ENCODE results near the gene NEU4.
"Not testable (repeated sequence)": the region's sequence is repeated elsewhere in the genome, so short reads cannot be mapped to it uniquely, and the experiment has no call there.

The NEU4 gene

GRCh38 chr2:241775223-241776177, 33.5 kb upstream of the NEU4 start:
- DNase-seq = no peak

GRCh38 chr2:241776336-241777169, 32.4 kb upstream of the NEU4 start, which contains the start of gene GAL3ST2:
Gene GAL3ST2, plus strand, starts transcription at chr2:241776822. Its CDS starts 134 bp downstream, at chr2:241776956.
- no peak for DNase-seq

DNA sequence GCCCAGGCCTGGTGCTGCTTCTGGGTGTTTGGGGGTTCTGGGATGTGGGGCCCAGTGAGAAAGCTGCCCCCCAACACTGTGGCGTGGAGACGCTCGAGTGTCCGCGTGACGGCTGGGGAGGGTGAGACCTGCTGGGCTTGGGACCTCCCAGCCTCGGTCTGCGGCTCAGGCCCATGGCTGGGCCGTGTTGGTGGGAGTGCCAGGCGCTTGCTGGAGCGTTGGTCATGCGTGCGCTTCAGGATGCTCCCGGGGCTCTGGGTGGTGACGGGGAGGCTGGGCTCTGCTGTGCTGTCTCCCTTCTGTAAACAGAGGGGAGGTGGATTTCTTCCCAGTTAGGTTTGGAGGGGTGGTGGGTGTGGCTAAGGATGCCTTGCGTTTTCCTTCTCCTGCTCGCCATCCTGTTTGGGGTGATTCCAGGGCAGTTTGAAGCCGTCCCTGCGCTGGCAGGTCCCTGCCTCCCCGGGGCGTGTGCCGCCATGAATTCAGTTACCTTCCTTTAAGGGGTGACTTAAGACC, 31.8 kb upstream of the NEU4 start:
- DNase-seq = no peak

DNA sequence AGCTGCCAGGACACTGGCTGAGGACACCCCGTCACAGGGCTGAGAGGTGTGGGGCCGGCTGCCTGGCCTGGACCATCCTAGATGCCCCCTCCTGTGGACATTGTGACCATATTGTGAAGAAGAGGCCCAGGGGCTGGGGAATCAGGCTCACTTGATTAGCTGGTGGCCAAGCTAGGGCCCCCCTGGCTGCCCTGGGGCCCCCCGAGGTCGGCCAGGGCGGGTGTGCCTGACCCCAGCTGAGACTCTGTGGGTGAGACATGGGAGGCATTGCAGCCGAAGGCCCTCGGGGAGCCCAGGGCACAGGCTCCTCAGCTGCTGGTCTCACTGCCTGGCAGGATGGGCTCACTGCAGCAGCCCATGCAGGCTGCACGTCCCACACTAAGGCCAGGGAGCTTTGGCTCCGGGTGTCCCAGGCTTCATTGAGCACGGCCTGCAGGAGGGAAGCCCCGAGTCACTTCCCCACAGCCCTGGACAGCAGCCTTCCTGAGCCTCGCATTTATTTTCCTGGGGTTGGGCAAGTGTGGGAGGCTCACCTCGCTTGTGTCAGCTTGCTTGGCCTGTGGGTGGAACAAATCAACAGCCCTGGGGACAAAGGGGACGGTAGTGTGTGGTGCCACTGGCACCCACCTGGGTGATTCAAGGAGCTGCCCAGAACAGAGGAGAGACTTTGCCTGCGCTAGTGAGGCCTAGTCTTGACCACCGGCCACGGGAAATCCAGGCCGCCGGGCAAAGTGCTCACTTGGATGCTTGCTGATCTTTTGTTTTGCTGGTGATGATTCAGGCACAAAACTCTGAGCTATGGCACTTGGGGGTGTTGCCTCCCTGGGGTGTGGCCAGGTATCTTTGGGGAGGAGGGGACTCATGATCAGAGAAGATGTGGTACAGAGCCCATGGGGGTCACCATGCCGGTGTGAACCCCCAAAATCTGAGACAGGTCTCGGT, 31.0 kb upstream of the NEU4 start:
- no peak for DNase-seq

GRCh38 chr2:241780939-241781569, 27.9 kb upstream of the NEU4 start:
- DNase-seq = no peak

DNA sequence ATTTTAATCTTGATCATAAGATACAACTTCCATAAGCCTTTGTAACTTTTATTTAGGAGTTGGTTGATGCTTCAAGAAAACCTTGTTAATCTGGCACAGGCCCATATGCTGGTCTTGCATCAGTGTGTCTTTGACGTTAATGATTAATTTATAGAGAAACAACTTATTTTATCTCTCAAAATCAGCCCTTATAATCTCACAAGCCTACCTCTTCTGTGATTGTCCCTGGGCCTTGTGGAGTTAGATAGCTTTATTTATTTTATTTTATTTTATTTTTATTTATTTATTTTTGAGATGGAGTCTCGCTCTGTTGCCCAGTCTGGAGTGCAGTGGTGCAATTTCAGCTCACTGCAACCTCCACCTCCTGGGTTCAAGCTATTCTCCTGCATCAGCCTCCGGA, 26.9 kb upstream of the NEU4 start:
- not testable (repeated sequence) for DNase-seq

GRCh38 chr2:241788135-241788534, 20.9 kb upstream of the NEU4 start:
- DNase-seq = no peak

GRCh38 chr2:241788572-241788971, 20.4 kb upstream of the NEU4 start:
- DNase-seq = no peak

GRCh38 chr2:241791385-241791784, 17.6 kb upstream of the NEU4 start:
- not testable (repeated sequence) for DNase-seq

DNA sequence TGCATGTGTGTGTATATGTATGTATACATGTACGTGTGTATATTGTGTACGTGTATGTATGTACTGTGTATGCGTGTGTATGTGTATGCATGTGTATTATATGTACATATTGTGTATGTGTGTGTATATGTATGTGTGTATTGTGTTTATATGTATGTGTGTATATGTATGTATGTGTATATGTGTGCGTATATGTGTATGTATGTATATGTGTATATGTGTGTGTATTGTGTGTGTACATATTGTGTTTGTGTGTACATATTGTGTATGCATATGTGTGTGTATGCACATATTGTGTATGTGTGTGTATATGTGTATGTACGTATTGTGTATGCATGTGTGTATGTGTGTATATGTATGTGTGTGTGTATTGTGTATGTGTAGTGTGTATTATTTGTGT, 15.6 kb upstream of the NEU4 start:
- no peak for DNase-seq

DNA sequence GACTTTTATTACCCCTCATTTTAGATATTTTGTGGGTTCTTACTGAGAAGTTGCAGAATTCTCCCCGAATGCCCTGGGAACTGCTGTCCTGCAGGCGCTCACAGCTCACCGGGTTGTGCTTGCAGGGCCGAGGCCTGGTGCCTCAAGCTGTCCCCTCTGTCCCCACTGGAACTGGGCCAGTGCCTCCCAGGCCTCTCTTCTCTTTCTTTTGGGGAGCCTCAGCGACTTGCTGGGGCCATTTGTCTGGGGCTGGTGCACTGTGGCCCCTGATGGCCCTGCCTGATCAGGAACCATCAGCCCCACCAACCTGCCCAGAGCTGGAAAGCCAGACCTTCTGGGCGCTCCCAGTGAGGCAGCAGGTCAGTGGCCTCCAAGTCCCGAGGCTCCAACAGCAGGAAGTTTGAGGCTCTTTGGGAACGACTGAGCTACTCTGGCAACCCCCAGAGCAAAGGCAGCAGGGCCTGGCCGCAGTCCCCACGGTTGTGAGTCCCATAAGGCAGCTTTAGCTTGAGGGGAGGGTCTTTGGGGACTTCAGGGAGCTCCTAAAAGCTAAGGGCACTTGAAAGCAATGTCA, 14.7 kb upstream of the NEU4 start:
- no peak for DNase-seq

- no peak for DNase-seq
Observed at GRCh38 chr2:241795021-241795999, 13.7 kb upstream of the NEU4 start.

DNA sequence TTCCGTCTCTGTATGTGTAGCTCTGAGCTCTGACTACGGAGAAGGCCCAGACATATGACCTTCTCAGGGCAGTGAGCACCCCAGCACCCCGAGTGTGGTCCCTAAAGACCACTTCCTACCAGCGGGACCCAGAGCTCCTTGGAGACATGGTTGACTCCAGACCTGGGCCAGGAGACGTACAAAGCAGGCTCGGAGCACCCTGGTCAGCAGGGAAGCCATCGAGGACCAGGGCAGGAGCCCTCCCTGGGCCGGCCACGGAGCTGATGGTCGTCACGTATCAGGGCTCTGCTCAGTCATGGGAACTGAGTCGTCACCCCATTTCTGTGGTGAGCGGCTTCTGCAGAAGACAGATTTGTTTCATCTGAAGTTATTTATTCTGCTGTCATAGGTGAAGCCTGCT, 12.8 kb upstream of the NEU4 start:
- no peak for DNase-seq

DNA sequence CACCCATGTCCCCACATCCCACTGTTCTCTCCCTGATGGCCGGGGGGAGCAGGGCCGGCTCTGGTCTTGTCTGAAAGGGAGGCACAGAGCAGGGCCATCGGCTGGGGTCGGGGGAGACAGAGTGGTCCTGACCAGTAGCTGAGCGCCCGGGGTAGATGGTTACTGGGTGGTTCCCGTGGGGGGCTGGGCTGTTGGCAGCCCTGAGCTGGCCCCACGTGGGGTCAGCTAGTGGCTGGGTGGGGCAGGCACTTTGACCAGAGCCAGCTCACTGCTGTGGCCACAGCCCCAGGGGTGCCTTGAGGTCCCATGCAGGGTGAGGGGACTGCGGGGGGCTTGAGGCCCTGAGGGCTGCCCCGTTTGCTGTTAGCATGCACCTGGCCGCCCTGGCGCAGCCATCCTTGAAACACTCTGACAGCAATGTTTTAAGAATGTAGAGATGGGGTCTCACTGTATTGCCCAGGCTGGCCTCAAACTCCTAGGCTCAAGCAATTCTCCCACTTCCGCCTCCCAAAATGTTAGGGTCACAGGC, 12.3 kb upstream of the NEU4 start:
- no peak for DNase-seq

- DNase-seq = no peak
Observed at GRCh38 chr2:241797441-241798080, 11.4 kb upstream of the NEU4 start.

DNA sequence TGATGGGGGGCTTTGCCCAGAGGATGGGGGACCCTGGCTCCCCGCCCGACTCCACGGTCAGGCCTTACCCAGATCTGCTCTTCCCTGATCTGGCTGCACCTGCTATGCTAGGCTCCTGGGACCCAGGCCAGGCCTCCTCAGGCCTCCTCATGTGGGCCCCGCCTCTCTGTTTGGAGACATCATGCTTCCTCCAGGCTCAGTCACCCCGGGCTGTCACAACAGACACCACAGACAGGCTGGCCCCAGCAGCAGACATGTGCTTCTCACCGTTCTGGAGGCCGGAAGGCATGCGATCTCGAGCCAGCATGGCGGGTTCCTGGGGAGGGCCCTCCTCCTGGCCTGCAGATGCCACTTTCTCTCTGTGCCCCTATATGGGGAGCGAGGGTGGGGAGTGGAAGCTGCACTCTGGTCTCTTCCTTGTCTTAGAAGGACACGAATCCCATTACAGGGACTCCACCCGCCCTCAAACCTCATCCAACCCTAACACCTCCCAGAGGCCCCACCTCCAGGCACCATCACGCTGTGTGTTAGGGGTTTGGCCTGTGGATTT, 10.8 kb upstream of the NEU4 start:
- no peak for DNase-seq

DNA sequence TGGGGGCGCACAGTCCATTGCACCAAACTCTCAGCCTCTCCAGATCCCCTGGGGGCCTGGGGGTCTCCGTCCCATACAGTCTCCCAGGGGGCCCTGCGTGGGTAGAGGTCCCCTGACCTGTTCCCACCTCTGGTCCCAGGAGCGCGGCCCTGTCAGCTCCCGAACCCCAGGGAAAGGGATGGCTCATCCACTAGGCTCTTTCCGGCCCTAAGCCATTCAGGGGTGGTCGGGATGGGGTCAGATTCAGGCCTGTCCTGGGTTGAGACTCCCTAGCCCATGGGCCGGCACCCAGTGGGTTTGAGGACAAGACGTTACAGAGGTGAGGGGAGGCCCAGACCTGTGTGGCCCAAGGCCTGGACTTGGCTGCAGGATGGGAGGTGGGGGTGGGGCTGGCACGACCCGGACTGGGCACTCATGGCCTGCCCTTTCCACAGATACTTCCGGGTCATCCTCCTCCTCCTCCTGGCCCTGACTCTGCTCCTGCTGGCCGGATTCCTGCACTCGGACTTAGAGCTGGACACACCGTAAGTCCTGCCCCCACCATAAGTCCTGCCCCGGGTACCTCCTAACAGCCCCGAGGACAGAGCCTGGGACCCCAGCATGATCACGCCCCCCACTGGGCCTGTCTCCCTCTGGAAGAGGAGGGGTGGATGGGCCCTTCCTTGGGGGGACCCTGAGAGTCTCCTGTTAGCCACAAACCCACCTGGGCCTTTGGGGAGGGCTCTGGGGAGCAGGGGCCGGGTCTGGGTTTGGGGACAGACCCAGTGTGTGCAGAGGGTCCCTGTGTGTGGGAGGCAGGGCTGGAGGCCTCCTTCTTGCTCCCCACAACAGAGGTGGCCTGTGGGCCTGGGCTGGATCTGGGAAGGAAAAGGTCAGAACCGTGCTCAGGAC, 10.1 kb upstream of the NEU4 start:
- DNase-seq = no peak
